DND-41 (cell line): Measurements from ENCODE around the gene CMTR1.

ENCODE experiments used
- EZH2 ChIP-seq: IDR thresholded peaks from 3 replicates; pipeline ENCODE4 v1.6.1; 2012; ENCODE audit warnings: borderline replicate concordance, low read depth, mild to moderate bottlenecking, moderate library complexity, low read length, inconsistent platforms; ENCODE audit not compliant: severe bottlenecking
- TF ChIP-seq, protein P1 (sequence below): IDR thresholded peaks from 2 replicates; pipeline ENCODE4 v1.5.1; 2012; ENCODE audit warnings: borderline replicate concordance, low read length, moderate library complexity, mild to moderate bottlenecking; ENCODE audit not compliant: poor library complexity, severe bottlenecking; ENCODE audit errors: extremely low read depth

DNA sequence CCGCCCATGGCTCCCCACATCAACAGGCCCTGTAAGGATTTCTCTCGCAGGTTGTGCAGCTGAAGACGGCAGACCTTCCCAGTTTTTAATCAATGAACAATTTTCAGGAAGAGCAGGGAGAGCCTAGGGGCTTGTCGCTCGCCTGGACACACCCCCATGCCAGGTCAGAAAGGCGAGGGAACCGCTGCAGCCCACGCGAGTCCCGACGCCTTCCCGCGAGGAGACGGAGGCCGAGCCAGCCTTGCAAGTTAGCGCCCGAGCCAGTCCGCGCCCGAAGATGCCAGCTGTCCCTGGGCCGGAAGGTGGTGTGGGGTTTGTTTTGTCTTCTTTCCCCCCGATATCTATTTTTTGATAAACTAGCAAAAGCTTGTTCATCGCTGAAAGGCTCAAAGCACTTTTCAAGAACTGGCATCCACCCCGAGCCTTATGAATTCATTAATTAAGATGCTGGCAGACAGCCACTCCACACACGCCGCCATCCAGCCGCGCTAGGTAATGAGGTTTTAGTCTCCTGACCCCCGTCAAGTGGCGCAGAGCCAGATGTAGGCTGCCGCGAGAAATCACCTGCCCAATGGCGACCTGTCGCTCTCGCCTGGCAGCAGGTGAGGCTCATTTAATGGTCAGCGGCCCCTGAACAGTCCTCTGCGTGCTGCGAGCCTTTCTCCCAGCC lies 60.1 kb downstream of the CMTR1 start:
- TF ChIP-seq, protein P1, sequence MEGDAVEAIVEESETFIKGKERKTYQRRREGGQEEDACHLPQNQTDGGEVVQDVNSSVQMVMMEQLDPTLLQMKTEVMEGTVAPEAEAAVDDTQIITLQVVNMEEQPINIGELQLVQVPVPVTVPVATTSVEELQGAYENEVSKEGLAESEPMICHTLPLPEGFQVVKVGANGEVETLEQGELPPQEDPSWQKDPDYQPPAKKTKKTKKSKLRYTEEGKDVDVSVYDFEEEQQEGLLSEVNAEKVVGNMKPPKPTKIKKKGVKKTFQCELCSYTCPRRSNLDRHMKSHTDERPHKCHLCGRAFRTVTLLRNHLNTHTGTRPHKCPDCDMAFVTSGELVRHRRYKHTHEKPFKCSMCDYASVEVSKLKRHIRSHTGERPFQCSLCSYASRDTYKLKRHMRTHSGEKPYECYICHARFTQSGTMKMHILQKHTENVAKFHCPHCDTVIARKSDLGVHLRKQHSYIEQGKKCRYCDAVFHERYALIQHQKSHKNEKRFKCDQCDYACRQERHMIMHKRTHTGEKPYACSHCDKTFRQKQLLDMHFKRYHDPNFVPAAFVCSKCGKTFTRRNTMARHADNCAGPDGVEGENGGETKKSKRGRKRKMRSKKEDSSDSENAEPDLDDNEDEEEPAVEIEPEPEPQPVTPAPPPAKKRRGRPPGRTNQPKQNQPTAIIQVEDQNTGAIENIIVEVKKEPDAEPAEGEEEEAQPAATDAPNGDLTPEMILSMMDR = no peak
- TF ChIP-seq EZH2 = no peak
